A673 (cell line): Measurements from ENCODE around the gene KLF11. TPM values are rescaled to one million over a fixed set of nuclear protein-coding genes. Genes with fewer than 3 reads are reported as not detected.

Experiments used
- BruUV-seq: library from RNA; stranded (reverse); fragments of 400-500 nt; replicated peaks from 2 replicates; lab custom pipeline; 2021; lab: Mats Ljungman, UMichigan
- CTCF ChIA-PET: fragments of 300-600 bp; sonication (Branson Sonifier 250); formaldehyde crosslinking; loops from one replicate; lab custom pipeline; 2022; ENCODE audit warnings: antibody characterized with exemption; lab: Charles Lee
- POLR2A ChIA-PET: fragments of 300-600 bp; sonication (Branson Sonifier 250); formaldehyde crosslinking; loops from one replicate; lab custom pipeline; 2022; ENCODE audit warnings: antibody characterized with exemption; ENCODE audit not compliant: low non-redundant PET; lab: Charles Lee
- DNase-seq: peaks from one replicate; pipeline ENCODE4 v3.0.0-alpha.2; 2015; ENCODE audit warnings: low spot score
- H3K27ac ChIP-seq: fragments of 200-600 bp; sonication (generic); 2 replicates; pipeline ENCODE4 v1.5.1; 2016; ENCODE audit warnings: mixed run types, low read depth, mild to moderate bottlenecking, mixed read lengths, antibody characterized with exemption, low read length; ENCODE audit not compliant: poor library complexity, severe bottlenecking
- H3K27me3 ChIP-seq: fragments of 200-600 bp; sonication (generic); replicated peaks from 2 replicates; pipeline ENCODE4 v1.6.1; 2017; ENCODE audit warnings: mixed run types, low read depth, mild to moderate bottlenecking, mixed read lengths, antibody characterized with exemption, low read length; ENCODE audit not compliant: insufficient read depth, poor library complexity
- H3K36me3 ChIP-seq: fragments of 200-600 bp; sonication (generic); 2 replicates; pipeline ENCODE4 v1.6.1; 2016; ENCODE audit warnings: mixed run types, mild to moderate bottlenecking, mixed read lengths, antibody characterized with exemption, low read length; ENCODE audit not compliant: insufficient read depth, poor library complexity, severe bottlenecking
- H3K4me1 ChIP-seq: fragments of 200-600 bp; sonication (generic); 2 replicates; pipeline ENCODE4 v1.6.1; 2017; ENCODE audit warnings: mixed run types, mild to moderate bottlenecking, mixed read lengths, antibody characterized with exemption, low read length; ENCODE audit not compliant: insufficient read depth, poor library complexity, severe bottlenecking
- H3K4me3 ChIP-seq: fragments of 200-600 bp; sonication (generic); 2 replicates; pipeline ENCODE4 v1.5.1; 2016; ENCODE audit warnings: low read depth, mixed run types, mild to moderate bottlenecking, mixed read lengths, low read length; ENCODE audit not compliant: poor library complexity, severe bottlenecking
- H3K9me3 ChIP-seq: fragments of 200-600 bp; sonication (generic); 2 replicates; pipeline ENCODE4 v1.6.1; 2016; ENCODE audit warnings: mixed run types, low read depth, mild to moderate bottlenecking, mixed read lengths, antibody characterized with exemption, low read length; ENCODE audit not compliant: poor library complexity, severe bottlenecking
- EZH2 ChIP-seq: fragments of 200-600 bp; sonication (generic); IDR thresholded peaks from 2 replicates; pipeline ENCODE4 v1.6.1; 2017; ENCODE audit warnings: borderline replicate concordance, low read depth, mild to moderate bottlenecking, mixed read lengths, antibody characterized with exemption, low read length; ENCODE audit not compliant: poor library complexity, severe bottlenecking
- intact Hi-C: fragments of 100-400 bp; cut with micrococcal nuclease; formaldehyde crosslinking; loops from one replicate; pipeline ENCODE4 v1.10.0; 2022; ENCODE audit not compliant: unreplicated experiment
- total RNA-seq: library from RNA; stranded (reverse); gene quantifications from 2 replicates; pipeline ENCODE4 v1.2.3, GENCODE V29; 2021
- TF ChIP-seq, protein P1 (sequence below): fragments of 300-800, 200-600 bp; sonication (generic); conservative IDR thresholded peaks from 2 replicates; pipeline ENCODE4 v1.5.1; 2017; ENCODE audit warnings: low read depth, mild to moderate bottlenecking, antibody characterized with exemption, low read length, moderate library complexity, mixed read lengths

Gene KLF11
- total RNA-seq, 1 experiment from 2014 or later = 3.0 TPM

DNA sequence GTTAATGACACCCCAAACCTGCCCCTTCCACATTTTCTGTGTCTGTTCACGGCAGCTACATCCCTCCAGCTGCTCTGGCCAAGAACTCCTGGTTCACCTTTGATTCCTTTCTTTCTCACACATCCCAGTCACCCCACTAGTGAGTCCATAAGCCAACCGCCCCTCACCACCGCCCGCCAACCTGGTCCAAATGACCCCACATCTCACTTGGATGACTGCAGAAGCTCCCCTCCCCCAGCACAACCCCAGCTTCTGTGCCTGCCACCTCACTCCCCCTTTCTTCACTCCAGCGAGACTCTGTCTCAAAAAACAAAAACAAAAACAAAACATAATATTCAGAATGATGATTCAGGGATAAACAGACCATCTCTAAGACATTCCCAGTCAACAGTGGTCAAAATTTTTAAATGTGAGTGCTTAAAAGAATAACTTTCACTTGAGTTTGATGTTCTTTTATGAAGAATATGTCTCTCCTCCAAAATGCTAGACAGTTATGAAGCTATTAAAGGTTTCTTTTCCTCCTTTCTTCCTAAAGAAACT is 33.7 kb downstream of the KLF11 start:
- BruUV-seq = no TSS peak
- no peaks in the 10 kb centered on the region for H3K9me3 ChIP-seq
- peaks cover 68% of the 10 kb centered on the region for H3K27me3 ChIP-seq
- no peak for DNase-seq
- H3K4me3 ChIP-seq = no peak overlapping the region
- H3K27ac ChIP-seq = no peak overlapping the region
- no peaks in the 10 kb centered on the region for H3K36me3 ChIP-seq
- POLR2A ChIA-PET = no interaction called here
- TF ChIP-seq, protein P1, sequence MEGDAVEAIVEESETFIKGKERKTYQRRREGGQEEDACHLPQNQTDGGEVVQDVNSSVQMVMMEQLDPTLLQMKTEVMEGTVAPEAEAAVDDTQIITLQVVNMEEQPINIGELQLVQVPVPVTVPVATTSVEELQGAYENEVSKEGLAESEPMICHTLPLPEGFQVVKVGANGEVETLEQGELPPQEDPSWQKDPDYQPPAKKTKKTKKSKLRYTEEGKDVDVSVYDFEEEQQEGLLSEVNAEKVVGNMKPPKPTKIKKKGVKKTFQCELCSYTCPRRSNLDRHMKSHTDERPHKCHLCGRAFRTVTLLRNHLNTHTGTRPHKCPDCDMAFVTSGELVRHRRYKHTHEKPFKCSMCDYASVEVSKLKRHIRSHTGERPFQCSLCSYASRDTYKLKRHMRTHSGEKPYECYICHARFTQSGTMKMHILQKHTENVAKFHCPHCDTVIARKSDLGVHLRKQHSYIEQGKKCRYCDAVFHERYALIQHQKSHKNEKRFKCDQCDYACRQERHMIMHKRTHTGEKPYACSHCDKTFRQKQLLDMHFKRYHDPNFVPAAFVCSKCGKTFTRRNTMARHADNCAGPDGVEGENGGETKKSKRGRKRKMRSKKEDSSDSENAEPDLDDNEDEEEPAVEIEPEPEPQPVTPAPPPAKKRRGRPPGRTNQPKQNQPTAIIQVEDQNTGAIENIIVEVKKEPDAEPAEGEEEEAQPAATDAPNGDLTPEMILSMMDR = no peak
- TF ChIP-seq EZH2 = no peak
- H3K4me1 ChIP-seq = peaks cover 9% of the 10 kb centered on the region
- intact Hi-C loops = loop anchor here (10.0 kb wide), 1 partner anchor 588 kb away; no protein-coding TSS in a partner anchor
- CTCF ChIA-PET = interaction anchor here (0.6 kb wide), 1 partner anchor 134 kb away, joined by 3 read pairs; no protein-coding TSS in a partner anchor

DNA sequence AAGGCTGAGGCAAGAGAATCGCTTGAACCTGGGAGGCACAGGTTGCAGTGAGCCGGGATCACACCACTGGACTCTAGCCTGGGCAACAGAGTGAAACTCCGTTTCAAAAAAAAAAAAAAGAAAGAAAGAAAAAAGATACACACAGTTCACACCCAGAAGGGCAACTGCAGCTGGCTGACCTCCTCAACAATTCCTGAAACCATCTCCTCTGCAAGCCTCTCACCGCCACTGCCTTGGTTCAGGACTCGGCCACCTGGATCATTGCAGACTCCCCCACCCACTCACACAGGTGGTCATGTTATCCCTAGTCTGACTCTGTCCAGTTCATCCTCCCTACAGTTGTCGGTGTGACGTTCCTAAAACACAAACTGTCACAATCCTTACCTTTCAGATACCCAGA is 34.7 kb downstream of the KLF11 start:
- no peak overlapping the region for H3K4me3 ChIP-seq
- BruUV-seq = no TSS peak
- no peak for DNase-seq
- H3K9me3 ChIP-seq = no peaks in the 10 kb centered on the region
- TF ChIP-seq EZH2 = no peak
- TF ChIP-seq, protein P1 = no peak
- H3K27me3 ChIP-seq = peaks cover 77% of the 10 kb centered on the region
- ChIA-PET CTCF (no interaction called here), POLR2A (no interaction called here)
- H3K36me3 ChIP-seq = no peaks in the 10 kb centered on the region
- H3K27ac ChIP-seq = no peak overlapping the region
- peaks cover 9% of the 10 kb centered on the region for H3K4me1 ChIP-seq
- intact Hi-C loops = loop anchor here (10.0 kb wide), 1 partner anchor 587 kb away; no protein-coding TSS in a partner anchor

DNA sequence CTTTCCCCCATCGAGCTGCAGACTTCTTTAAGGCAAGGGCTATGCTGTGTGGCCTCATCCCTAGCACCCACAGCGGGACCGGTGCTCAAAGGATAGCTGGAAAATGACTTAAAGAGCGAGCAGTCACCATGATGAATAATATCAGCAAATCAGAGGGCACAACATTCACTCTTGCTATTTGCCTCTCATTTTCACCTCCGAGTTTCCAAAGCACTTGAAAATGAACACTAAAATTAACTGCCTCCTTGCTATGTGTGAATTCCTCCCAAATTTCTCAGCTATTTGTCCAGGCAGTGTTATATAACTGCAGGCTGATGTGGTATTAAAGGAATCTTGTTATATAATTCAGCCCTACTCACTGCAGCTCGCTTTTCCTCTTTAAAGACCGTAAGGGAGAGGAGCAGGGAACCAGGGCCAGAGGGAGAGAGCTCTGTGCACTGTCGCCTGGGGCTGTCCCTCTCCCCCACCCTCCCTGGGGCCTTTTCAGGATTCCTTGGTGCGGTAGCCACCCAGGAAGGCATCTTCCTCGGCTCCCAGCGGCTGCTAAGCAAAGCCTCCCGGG is 35.4 kb downstream of the KLF11 start:
- Histone ChIP-seq H3K4me3 (peak overlapping the region; percentile 48), H3K27ac (no peak overlapping the region), H3K9me3 (no peaks in the 10 kb centered on the region), H3K36me3 (no peaks in the 10 kb centered on the region), H3K27me3 (peaks cover 85% of the 10 kb centered on the region), H3K4me1 (peaks cover 9% of the 10 kb centered on the region)
- ChIA-PET POLR2A (interaction anchor here (0.7 kb wide), 1 partner anchor 9 kb away, joined by 3 read pairs; no protein-coding TSS in a partner anchor), CTCF (interaction anchor here (0.9 kb wide), 1 partner anchor 18 kb away, joined by 3 read pairs; no protein-coding TSS in a partner anchor)
- TF ChIP-seq, protein P1 = no peak
- TF ChIP-seq EZH2 = no peak
- intact Hi-C loops = loop anchor here (10.0 kb wide), 1 partner anchor 586 kb away; no protein-coding TSS in a partner anchor
- no peak for DNase-seq
- BruUV-seq = no TSS peak
